GM12878 (cell line): ENCODE results near the gene CREG1. TPM values are rescaled to one million over a fixed set of nuclear protein-coding genes. Genes with fewer than 3 reads are reported as not detected.

Experiments used
- ATAC-seq: fragments of 200-7000 bp; cut with Tn5 transposase; 3 replicates; pipeline ENCODE4 v1.9.1; 2020; ENCODE audit warnings: mild to moderate bottlenecking, moderate library complexity
- BruUV-seq: library from RNA; stranded (reverse); fragments of 400-500 nt; replicated peaks from 2 replicates; lab custom pipeline; 2021; lab: Mats Ljungman, UMichigan
- CTCF ChIA-PET: fragments of 300-600 bp; sonication (Branson Sonifier 250); formaldehyde crosslinking; extraction: SDS; loops from one replicate; lab custom pipeline; 2021; ENCODE audit warnings: inconsistent platforms; lab: Yijun Ruan, JAX
- POLR2A ChIA-PET: fragments of 350-600 bp; formaldehyde crosslinking; extraction: SDS; loops from one replicate; lab custom pipeline; 2021; ENCODE audit warnings: inconsistent platforms; lab: Charles Lee
- RAD21 ChIA-PET: fragments of 300-600 bp; sonication (Branson Sonifier 250); formaldehyde crosslinking; loops from one replicate; lab custom pipeline; 2023; ENCODE audit warnings: antibody characterized with exemption; ENCODE audit not compliant: unreplicated experiment; lab: Charles Lee
- SMC1A ChIA-PET: fragments of 300-600 bp; sonication (Branson Sonifier 250); formaldehyde crosslinking; loops from one replicate; lab custom pipeline; 2023; ENCODE audit not compliant: unreplicated experiment, uncharacterized antibody; lab: Charles Lee
- DNase-seq: peaks from one replicate; pipeline ENCODE4 v3.0.0-alpha.2; 2011; ENCODE audit warnings: low read depth, low spot score
- FAIRE-seq: peaks from 3 replicates; lab custom pipeline; 2011; peaks lifted over from hg19 to GRCh38; lab: Jason Lieb, UNC
- H2AFZ ChIP-seq: 2 replicates; pipeline ENCODE4 v1.6.0; 2011; ENCODE audit warnings: low read depth, low read length, control low read depth; ENCODE audit not compliant: control insufficient read depth
- H3K27ac ChIP-seq: 2 replicates; pipeline ENCODE4 v1.5.1; 2011; ENCODE audit warnings: control low read depth; ENCODE audit not compliant: control insufficient read depth, insufficient read depth
- H3K27me3 ChIP-seq, 2 experiments: replicated peaks in 1 of 2; 2 replicates each; pipeline versions ENCODE4 v1.6.0 to v1.6.1; 2011; ENCODE audit warnings: low read length in 1 of 2; ENCODE audit not compliant: control insufficient read depth in 2 of 2, insufficient read depth in 2 of 2
- H3K36me3 ChIP-seq, 2 experiments: 2 replicates each; pipeline ENCODE4 v1.5.1; 2011; ENCODE audit warnings: low read length in 1 of 2; ENCODE audit not compliant: control insufficient read depth in 2 of 2, insufficient read depth in 2 of 2
- H3K4me1 ChIP-seq: 2 replicates; pipeline ENCODE4 v1.6.1; 2011; ENCODE audit warnings: mild to moderate bottlenecking, low read length, moderate library complexity, mixed read lengths; ENCODE audit not compliant: control insufficient read depth, insufficient read depth
- H3K4me2 ChIP-seq: 2 replicates; pipeline ENCODE4 v1.6.0; 2011; ENCODE audit warnings: control low read depth; ENCODE audit not compliant: control insufficient read depth, insufficient read depth
- H3K4me3 ChIP-seq: fragments of 200-600 bp; sonication (generic); 2 replicates; pipeline ENCODE4 v1.5.1; 2016
- H3K79me2 ChIP-seq: 2 replicates; pipeline ENCODE4 v1.6.0; 2011; ENCODE audit warnings: low read length; ENCODE audit not compliant: control insufficient read depth, insufficient read depth
- H3K9ac ChIP-seq: 2 replicates; pipeline ENCODE4 v1.8.0; 2011; ENCODE audit warnings: low read length, control low read depth, mixed read lengths; ENCODE audit not compliant: control insufficient read depth, insufficient read depth
- H3K9me3 ChIP-seq: replicated peaks from 3 replicates; pipeline ENCODE4 v1.5.1; 2011; ENCODE audit warnings: mild to moderate bottlenecking, low read length; ENCODE audit not compliant: control insufficient read depth, insufficient read depth
- H4K20me1 ChIP-seq: 2 replicates; pipeline ENCODE4 v1.6.0; 2011; ENCODE audit not compliant: control insufficient read depth, insufficient read depth
- ATF2 ChIP-seq: IDR thresholded peaks from 2 replicates; pipeline ENCODE4 v1.6.1; 2012; ENCODE audit warnings: low read length, inconsistent platforms
- CBX3 ChIP-seq: fragments of 200-600 bp; sonication (generic); IDR thresholded peaks from 2 replicates; pipeline ENCODE4 v1.6.1; 2016; ENCODE audit warnings: low read depth, borderline replicate concordance
- NFYA ChIP-seq: IDR thresholded peaks from 2 replicates; pipeline ENCODE4 v1.6.1; 2011; ENCODE audit warnings: low read depth, mild to moderate bottlenecking, low read length, improper control_type of control experiment, borderline replicate concordance
- SIX5 ChIP-seq: IDR thresholded peaks from 2 replicates; pipeline ENCODE4 v1.6.1; 2011; ENCODE audit warnings: mild to moderate bottlenecking, low read depth, low read length, moderate library complexity; ENCODE audit not compliant: severe bottlenecking
- SMC3 ChIP-seq: IDR thresholded peaks from 2 replicates; pipeline ENCODE4 v1.6.1; 2011; ENCODE audit warnings: low read length, improper control_type of control experiment, borderline replicate concordance
- SP1 ChIP-seq: IDR thresholded peaks from one replicate; pipeline ENCODE4 v1.6.1; 2011; ENCODE audit warnings: low read depth, low read length
- SREBF1 ChIP-seq: IDR thresholded peaks from 2 replicates; pipeline ENCODE4 v1.6.1; 2012; ENCODE audit warnings: mild to moderate bottlenecking, low read length
- WRNIP1 ChIP-seq: IDR thresholded peaks from 2 replicates; pipeline ENCODE4 v1.6.1; 2011; ENCODE audit warnings: low read depth, low read length, improper control_type of control experiment, borderline replicate concordance
- in situ Hi-C: fragments of 300-500 bp; cut with MboI; formaldehyde crosslinking; loops from 9 replicates; pipeline ENCODE4 v1.14.3; 2018; ENCODE audit warnings: mixed read lengths
- intact Hi-C: fragments of 100-400 bp; cut with micrococcal nuclease; formaldehyde crosslinking; loops from one replicate; pipeline ENCODE4 v1.14.2; 2022; ENCODE audit not compliant: unreplicated experiment
- polyA plus RNA-seq, 11 experiments: library from polyadenylated mRNA; depleted of rRNA in 4 of 11; unstranded in 6 of 11; stranded (reverse) in 5 of 11; fragments of >200 nt; fragmentation: Nextera tagmentation in 4 of 11; fragmentation: Illumina TruSeq in 1 of 11; extraction: Ambion mirVana in 4 of 11; extraction: Trizol in 1 of 11; gene quantifications; 1 replicate in 1 of 11; 2 replicates in 10 of 11; pipeline versions ENCODE4 v1.2.1 to v1.2.3, GENCODE V29; 2011 to 2016; ENCODE audit warnings: inconsistent platforms in 2 of 11, missing spikeins in 2 of 11, low read depth in 1 of 11
- total RNA-seq, 4 experiments: library from RNA; depleted of rRNA in 3 of 4; stranded (reverse); fragments of >200 nt in 3 of 4; fragmentation: Illumina TruSeq in 1 of 4; extraction: Trizol in 1 of 4; gene quantifications; 2 replicates each; pipeline versions ENCODE4 v1.2.1 to v1.2.3, GENCODE V29; 2013 to 2021

Gene CREG1
- total and polyA plus RNA-seq, 10 of the 15 experiments (the other 5 are each of a cell fraction or from before 2014, with no cell fraction given), result 5.3 to 43.8 (median 22.1) TPM

- RAD21 ChIA-PET, result interaction anchor here (0.9 to 4.6 kb wide), 12 partner anchors 68 to 471 kb away, joined by 3 to 38 read pairs (median 6); no protein-coding TSS in a partner anchor
- in situ Hi-C loops (no loop called here), intact Hi-C loops (loop anchor here (2.0 to 10.0 kb wide), 4 partner anchors 75 to 618 kb away; no protein-coding TSS in a partner anchor)
- no peaks in the 10 kb centered on the region for H3K79me2 ChIP-seq
- H3K4me1 ChIP-seq, result no peaks in the 10 kb centered on the region
- no peak for ATAC-seq
- no peaks in the 10 kb centered on the region for H4K20me1 ChIP-seq
- no peak overlapping the region for H2AFZ ChIP-seq
- no peak overlapping the region for H3K27ac ChIP-seq
- SMC1A ChIA-PET, result interaction anchor here (0.8 to 4.0 kb wide), 16 partner anchors 14 to 474 kb away, joined by 3 to 34 read pairs (median 6); partner anchors contain the start of gene CD247
- FAIRE-seq, result no peak
- no peaks in the 10 kb centered on the region for H3K36me3 ChIP-seq
- no peak overlapping the region for H3K4me3 ChIP-seq
- no peak for TF ChIP-seq NFYA
- TF ChIP-seq WRNIP1, result no peak
- TF ChIP-seq SMC3, result no peak
- TF ChIP-seq SP1, result no peak
- no peak for TF ChIP-seq ATF2
- no peak for TF ChIP-seq CBX3
- TF ChIP-seq SIX5, result no peak
- no peak for TF ChIP-seq SREBF1
- DNase-seq, result no peak
- no peak overlapping the region for H3K9ac ChIP-seq
- CTCF ChIA-PET, result interaction anchor here (0.8 to 4.9 kb wide), 32 partner anchors 8 to 623 kb away, joined by 3 to 72 read pairs (median 7); partner anchors contain the start of genes CD247 and CREG1
- H3K9me3 ChIP-seq, result no peaks in the 10 kb centered on the region
- no TSS peak for BruUV-seq
- no peaks in the 10 kb centered on the region for H3K27me3 ChIP-seq
- no peak overlapping the region for H3K4me2 ChIP-seq
- POLR2A ChIA-PET, result no interaction called here
These were observed 21.2 kb downstream of the CREG1 start for GRCh38 chr1:167532375-167532774.
